GM19324 (cell line): Measurements from ENCODE around the gene NPRL2.
A peak's percentile ranks its signal among the peaks of the same experiment; 100 is the strongest.

Experiments
- ATAC-seq: cut with Tn5 transposase; IDR thresholded peaks from one replicate; pipeline ENCODE4 v1.9.1; 2021; ENCODE audit warnings: mild to moderate bottlenecking, moderate library complexity; ENCODE audit not compliant: unreplicated experiment, low FRiP score

NPRL2 gene

GRCh38 chr3:50374363-50375257 is 24.0 kb upstream of the NPRL2 start:
- no peak for ATAC-seq

GRCh38 chr3:50373146-50374051 is 22.8 kb upstream of the NPRL2 start:
- ATAC-seq = no peak

- ATAC-seq = no peak
These were observed 21.8 kb upstream of the NPRL2 start for GRCh38 chr3:50372349-50372748.

GRCh38 chr3:50371133-50371685 is 20.6 kb upstream of the NPRL2 start:
- ATAC-seq = no peak

- no peak for ATAC-seq
These were observed 20.0 kb upstream of the NPRL2 start for GRCh38 chr3:50370594-50370993.

- ATAC-seq = no peak
These were observed 18.6 kb upstream of the NPRL2 start for GRCh38 chr3:50369012-50369670.

- no peak for ATAC-seq
These were observed 15.3 kb upstream of the NPRL2 start for GRCh38 chr3:50365842-50366220.

- peak; percentile 79 for ATAC-seq
These were observed 14.7 kb upstream of the NPRL2 start for GRCh38 chr3:50365080-50365841.

GRCh38 chr3:50364573-50365079 is 14.1 kb upstream of the NPRL2 start:
- no peak for ATAC-seq

GRCh38 chr3:50359760-50360110 is 9.2 kb upstream of the NPRL2 start:
- ATAC-seq = no peak

- peak; percentile 97 for ATAC-seq
These were observed 8.6 kb upstream of the NPRL2 start, which contains the start of gene TMEM115 for GRCh38 chr3:50358911-50359759. TMEM115 (minus strand) TSS chr3:50359521; CDS start chr3:50359063, 458 bp downstream.

GRCh38 chr3:50358355-50358910 is 7.9 kb upstream of the NPRL2 start:
- no peak for ATAC-seq

GRCh38 chr3:50357481-50357880 is 6.9 kb upstream of the NPRL2 start:
- ATAC-seq = no peak

- no peak for ATAC-seq
These were observed 6.0 kb upstream of the NPRL2 start for GRCh38 chr3:50356553-50356952.

- no peak for ATAC-seq
These were observed 5.4 kb upstream of the NPRL2 start for GRCh38 chr3:50355829-50356552.

- no peak for ATAC-seq
These were observed 4.3 kb upstream of the NPRL2 start for GRCh38 chr3:50354850-50355249.

GRCh38 chr3:50354186-50354764 is 3.7 kb upstream of the NPRL2 start:
- ATAC-seq = no peak
